GM18505 (cell line): ENCODE results near the gene MYL7.

ENCODE experiments used
- ATAC-seq: cut with Tn5 transposase; IDR thresholded peaks from one replicate; pipeline ENCODE4 v1.9.1; 2021; ENCODE audit not compliant: unreplicated experiment
- POLR2A ChIP-seq: IDR thresholded peaks from 4 replicates; pipeline ENCODE4 v1.6.1; 2011; ENCODE audit warnings: borderline replicate concordance; ENCODE audit not compliant: insufficient read depth, insufficient read length; ENCODE audit errors: extremely low read depth

MYL7 gene

GRCh38 chr7:44103566-44103922 is 37.6 kb downstream of the MYL7 start:
- no peak for TF ChIP-seq POLR2A
- ATAC-seq: no peak

- ATAC-seq: no peak
- no peak for TF ChIP-seq POLR2A
Measured at GRCh38 chr7:44102846-44103565, 38.1 kb downstream of the MYL7 start.

- no peak for ATAC-seq
- no peak for TF ChIP-seq POLR2A
Measured at GRCh38 chr7:44101966-44102845, 38.9 kb downstream of the MYL7 start.

GRCh38 chr7:44101303-44101965 is 39.7 kb downstream of the MYL7 start:
- no peak for TF ChIP-seq POLR2A
- no peak for ATAC-seq

DNA sequence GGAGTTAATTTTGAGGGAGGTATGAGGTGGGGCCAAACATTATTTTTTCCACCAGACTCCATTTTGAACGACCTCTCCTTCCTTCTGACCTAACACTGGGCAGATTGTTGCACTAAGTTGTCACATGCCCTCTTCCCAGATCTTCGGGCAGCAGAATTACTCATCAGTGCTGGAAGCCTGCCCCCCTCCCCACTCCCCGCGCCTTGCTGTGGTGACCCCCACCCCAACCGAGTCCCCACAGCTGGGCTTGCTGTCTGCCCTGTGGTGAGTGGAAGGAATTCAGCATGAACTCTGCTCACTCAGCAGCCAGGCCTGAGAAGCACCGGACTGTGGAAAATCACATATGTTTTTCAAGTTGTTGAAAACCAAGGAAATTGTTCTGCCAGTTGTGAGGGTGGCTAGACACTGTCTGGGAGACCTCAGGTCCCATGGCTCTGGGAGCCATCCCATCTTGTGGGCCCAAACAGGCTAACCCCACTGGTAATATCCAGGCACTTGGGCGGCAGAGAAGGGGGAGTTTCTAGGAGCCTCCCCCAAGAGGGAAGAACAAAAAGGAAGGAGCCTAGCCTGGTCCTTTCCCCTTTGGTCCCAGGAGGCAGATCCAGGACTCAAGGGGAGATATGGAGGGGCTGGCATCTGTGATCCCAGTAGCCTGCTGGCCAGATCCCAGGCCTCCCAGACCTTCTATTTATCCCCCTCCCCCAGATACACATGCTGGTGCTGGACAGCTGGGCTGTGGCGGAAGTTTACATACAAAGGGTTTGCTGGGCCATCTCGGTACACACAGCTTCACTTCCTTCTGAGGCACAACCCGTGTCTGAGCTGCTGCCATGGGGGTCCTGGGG is 40.5 kb downstream of the MYL7 start:
- TF ChIP-seq POLR2A: no peak
- ATAC-seq: no peak

GRCh38 chr7:44099669-44100068 is 41.5 kb downstream of the MYL7 start:
- no peak for ATAC-seq
- no peak for TF ChIP-seq POLR2A

- ATAC-seq: no peak
- TF ChIP-seq POLR2A: no peak
Measured at GRCh38 chr7:44098092-44099068, 42.8 kb downstream of the MYL7 start.

GRCh38 chr7:44097064-44097932 is 43.8 kb downstream of the MYL7 start:
- no peak for ATAC-seq
- no peak for TF ChIP-seq POLR2A

GRCh38 chr7:44096326-44096881 is 44.7 kb downstream of the MYL7 start:
- TF ChIP-seq POLR2A: no peak
- ATAC-seq: no peak

DNA sequence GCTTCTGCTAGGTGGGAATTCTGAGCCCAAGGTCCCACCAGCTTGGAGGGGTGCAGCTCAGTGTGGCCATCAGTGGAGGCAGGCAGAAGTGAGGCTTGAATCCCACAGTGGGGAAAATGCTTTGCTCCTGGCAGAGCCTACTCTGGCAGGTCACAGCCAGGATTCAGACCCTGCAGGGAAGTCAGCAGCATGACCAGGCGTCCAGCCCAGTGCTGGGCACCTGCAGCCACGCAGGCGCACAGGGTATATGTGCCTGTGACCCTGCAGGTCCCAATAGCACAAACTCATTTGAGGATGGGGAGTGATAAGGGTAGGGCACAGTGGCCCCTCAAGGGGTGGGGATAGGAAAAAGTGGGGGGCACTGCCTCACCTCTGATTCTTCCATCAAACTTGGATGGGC is 45.4 kb downstream of the MYL7 start:
- ATAC-seq: no peak
- TF ChIP-seq POLR2A: no peak
